22Rv1 (cell line): ENCODE results near the gene ZNF362.

Source experiments
- CTCF ChIP-seq: fragments of 450-650 bp; IDR thresholded peaks from 2 replicates; pipeline ENCODE4 v1.5.1; 2017; ENCODE audit warnings: mild to moderate bottlenecking
- ZFX ChIP-seq: fragments of 450-650 bp; IDR thresholded peaks from 2 replicates; pipeline ENCODE4 v1.6.1; 2017; ENCODE audit warnings: antibody characterized with exemption, borderline replicate concordance

GRCh38 chr1:33276573-33277298, 20.4 kb downstream of the ZNF362 start:
- TF ChIP-seq CTCF (no peak), ZFX (no peak)
